Activated CD4-positive, CD25-positive, alpha-beta regulatory T cell (primary cell): ENCODE data around the gene FAM237A.

Experiments used
- DNase-seq, 4 experiments: peaks; one replicate each; lab custom pipeline; 2025; lab: John Stamatoyannopoulos, UW

FAM237A gene

GRCh38 chr2:206642075-206643025 is at the start of gene FAM237A:
TSS of gene FAM237A (plus strand) at chr2:206642487. CDS start at chr2:206644237, 1,750 bp downstream.
- DNase-seq: no peak

- DNase-seq: no peak
Observed at GRCh38 chr2:206597717-206598218, 44.5 kb upstream of the FAM237A start.

GRCh38 chr2:206603243-206603642 is 39.0 kb upstream of the FAM237A start:
- DNase-seq: no peak

GRCh38 chr2:206610451-206610850 is 31.8 kb upstream of the FAM237A start:
- no peak for DNase-seq

GRCh38 chr2:206611191-206611590 is 31.1 kb upstream of the FAM237A start:
- no peak for DNase-seq

GRCh38 chr2:206611736-206612135 is 30.6 kb upstream of the FAM237A start:
- DNase-seq: no peak

GRCh38 chr2:206614811-206615210 is 27.5 kb upstream of the FAM237A start:
- DNase-seq: no peak

GRCh38 chr2:206615417-206616089 is 26.7 kb upstream of the FAM237A start:
- no peak for DNase-seq

GRCh38 chr2:206616151-206616550 is 26.1 kb upstream of the FAM237A start:
- DNase-seq: no peak

- no peak for DNase-seq
Observed at GRCh38 chr2:206619011-206619410, 23.3 kb upstream of the FAM237A start.

GRCh38 chr2:206626108-206626507 is 16.2 kb upstream of the FAM237A start:
- DNase-seq: no peak

- no peak for DNase-seq
Observed at GRCh38 chr2:206627632-206628031, 14.7 kb upstream of the FAM237A start.

GRCh38 chr2:206631340-206631739 is 10.9 kb upstream of the FAM237A start:
- no peak for DNase-seq

- no peak for DNase-seq
Observed at GRCh38 chr2:206635015-206635414, 7.3 kb upstream of the FAM237A start.

- no peak for DNase-seq
Observed at GRCh38 chr2:206639636-206640035, 2.7 kb upstream of the FAM237A start.

GRCh38 chr2:206641226-206641625 is 1.1 kb upstream of the FAM237A start:
- DNase-seq: no peak

- DNase-seq: no peak
Observed at GRCh38 chr2:206647985-206648384, 5.7 kb downstream of the FAM237A start.

GRCh38 chr2:206657087-206657486 is 14.8 kb downstream of the FAM237A start:
- DNase-seq: no peak

GRCh38 chr2:206665251-206665650 is 23.0 kb downstream of the FAM237A start:
- no peak for DNase-seq

- no peak for DNase-seq
Observed at GRCh38 chr2:206670531-206671319, 28.4 kb downstream of the FAM237A start.

- DNase-seq: no peak
Observed at GRCh38 chr2:206683546-206683945, 41.3 kb downstream of the FAM237A start.

- DNase-seq: no peak
Observed at GRCh38 chr2:206688453-206688852, 46.2 kb downstream of the FAM237A start.
